GM10248 (cell line): ENCODE results near the gene RIT1.
A peak's percentile ranks its signal among the peaks of the same experiment; 100 is the strongest.

ENCODE experiments used
- CTCF ChIA-PET: fragments of 300-600 bp; sonication (Branson Sonifier 250); formaldehyde crosslinking; extraction: SDS; loops from one replicate; lab custom pipeline; 2021; ENCODE audit warnings: antibody characterized with exemption; lab: Yijun Ruan, JAX
- POLR2A ChIA-PET: fragments of 350-650 bp; sonication (Branson Sonifier 250); formaldehyde crosslinking; extraction: SDS; loops from one replicate; lab custom pipeline; 2020; ENCODE audit warnings: antibody characterized with exemption; lab: Yijun Ruan, JAX
- DNase-seq: peaks from one replicate; pipeline ENCODE4 v3.0.0; 2012; ENCODE audit errors: extremely low spot score
- TF ChIP-seq, protein P1 (sequence below): IDR thresholded peaks from 2 replicates; pipeline ENCODE4 v1.5.1; 2012; ENCODE audit warnings: mild to moderate bottlenecking, low read depth; ENCODE audit errors: extremely low read depth, missing control alignments, control extremely low read depth

The RIT1 gene

GRCh38 chr1:155913969-155914757, 3.0 kb upstream of the RIT1 start:
- ChIA-PET CTCF (interaction anchor here (1.1 to 2.0 kb wide), 2 partner anchors 16 to 75 kb away, joined by 3 to 7 read pairs; no protein-coding TSS in a partner anchor), POLR2A (interaction anchor here (0.7 kb wide), 1 partner anchor 10 kb away, joined by 3 read pairs; no protein-coding TSS in a partner anchor)
- DNase-seq, result no peak

DNA sequence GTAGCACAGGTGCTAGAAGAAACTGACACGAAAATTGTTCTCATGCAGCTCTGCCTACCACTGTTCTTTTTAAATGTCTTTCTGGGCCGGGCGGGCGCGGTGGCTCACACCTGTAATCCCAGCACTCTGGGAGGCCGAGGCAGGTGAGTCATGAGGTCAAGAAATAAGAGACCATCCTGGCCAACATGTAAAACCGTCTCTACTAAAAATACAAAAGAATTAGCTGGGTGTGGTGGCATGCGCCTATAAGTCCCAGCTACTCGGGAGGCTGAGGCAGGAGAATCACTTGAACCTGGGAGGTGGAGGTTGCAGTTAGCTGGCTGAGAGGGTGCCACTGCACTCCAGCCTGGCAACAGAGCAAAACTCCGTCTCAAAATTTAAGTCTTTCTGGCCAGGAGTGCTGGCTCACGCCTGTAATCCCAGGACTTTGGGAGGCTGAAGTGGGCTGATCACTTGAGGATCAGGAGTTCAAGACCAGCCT, 947 bp upstream of the RIT1 start:
- ChIA-PET POLR2A (interaction anchor here (0.6 to 1.1 kb wide), 2 partner anchors 9 to 23 kb away, joined by 3 to 4 read pairs; no protein-coding TSS in a partner anchor), CTCF (interaction anchor here (1.2 kb wide), 1 partner anchor 21 kb away, joined by 4 read pairs; no protein-coding TSS in a partner anchor)
- no peak for DNase-seq
- TF ChIP-seq, protein P1, sequence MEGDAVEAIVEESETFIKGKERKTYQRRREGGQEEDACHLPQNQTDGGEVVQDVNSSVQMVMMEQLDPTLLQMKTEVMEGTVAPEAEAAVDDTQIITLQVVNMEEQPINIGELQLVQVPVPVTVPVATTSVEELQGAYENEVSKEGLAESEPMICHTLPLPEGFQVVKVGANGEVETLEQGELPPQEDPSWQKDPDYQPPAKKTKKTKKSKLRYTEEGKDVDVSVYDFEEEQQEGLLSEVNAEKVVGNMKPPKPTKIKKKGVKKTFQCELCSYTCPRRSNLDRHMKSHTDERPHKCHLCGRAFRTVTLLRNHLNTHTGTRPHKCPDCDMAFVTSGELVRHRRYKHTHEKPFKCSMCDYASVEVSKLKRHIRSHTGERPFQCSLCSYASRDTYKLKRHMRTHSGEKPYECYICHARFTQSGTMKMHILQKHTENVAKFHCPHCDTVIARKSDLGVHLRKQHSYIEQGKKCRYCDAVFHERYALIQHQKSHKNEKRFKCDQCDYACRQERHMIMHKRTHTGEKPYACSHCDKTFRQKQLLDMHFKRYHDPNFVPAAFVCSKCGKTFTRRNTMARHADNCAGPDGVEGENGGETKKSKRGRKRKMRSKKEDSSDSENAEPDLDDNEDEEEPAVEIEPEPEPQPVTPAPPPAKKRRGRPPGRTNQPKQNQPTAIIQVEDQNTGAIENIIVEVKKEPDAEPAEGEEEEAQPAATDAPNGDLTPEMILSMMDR, result no peak

More at GRCh38 chr1:155913969-155914757, 3.0 kb upstream of the RIT1 start:
- TF ChIP-seq, protein P1, result no peak

- DNase-seq, result peak; percentile 44
- TF ChIP-seq, protein P1, result no peak
- CTCF ChIA-PET, result interaction anchor here (2.0 kb wide), 1 partner anchor 12 kb away, joined by 5 read pairs; no protein-coding TSS in a partner anchor
- POLR2A ChIA-PET, result interaction anchor here (0.6 kb wide), 1 partner anchor 1689 kb away, joined by 4 read pairs; no protein-coding TSS in a partner anchor
These were observed 478 bp downstream of the RIT1 start for GRCh38 chr1:155910621-155911121.

GRCh38 chr1:155909894-155910293, 1.3 kb downstream of the RIT1 start:
- no peak for DNase-seq
- ChIA-PET POLR2A (no interaction called here), CTCF (interaction anchor here (2.0 kb wide), 1 partner anchor 11 kb away, joined by 5 read pairs; no protein-coding TSS in a partner anchor)
- TF ChIP-seq, protein P1, result no peak

DNA sequence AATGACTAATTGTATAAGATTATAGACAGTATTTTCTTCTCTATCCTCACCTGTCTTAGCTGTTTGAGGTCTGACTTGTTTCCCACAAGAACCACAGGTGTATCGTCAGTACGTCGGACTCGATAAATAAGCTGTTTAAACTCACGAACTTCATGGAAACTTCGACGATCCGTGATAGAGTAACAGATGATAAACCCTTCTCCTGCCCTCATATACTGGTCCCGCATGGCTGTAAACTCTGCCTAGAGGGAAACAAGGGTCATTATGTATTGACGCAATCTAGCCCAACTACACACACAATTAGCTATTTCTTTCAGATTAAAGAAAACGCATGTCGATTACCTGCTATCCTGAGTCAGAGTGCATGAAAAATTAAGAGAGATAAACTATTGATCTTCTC, 6.9 kb downstream of the RIT1 start:
- no peak for DNase-seq
- TF ChIP-seq, protein P1, result no peak
- POLR2A ChIA-PET, result interaction anchor here (0.6 to 1.3 kb wide), 4 partner anchors 10 to 103 kb away, joined by 3 to 9 read pairs (median 3); no protein-coding TSS in a partner anchor
- CTCF ChIA-PET, result interaction anchor here (1.1 to 2.3 kb wide), 8 partner anchors 9 to 654 kb away, joined by 3 to 8 read pairs (median 4); no protein-coding TSS in a partner anchor

DNA sequence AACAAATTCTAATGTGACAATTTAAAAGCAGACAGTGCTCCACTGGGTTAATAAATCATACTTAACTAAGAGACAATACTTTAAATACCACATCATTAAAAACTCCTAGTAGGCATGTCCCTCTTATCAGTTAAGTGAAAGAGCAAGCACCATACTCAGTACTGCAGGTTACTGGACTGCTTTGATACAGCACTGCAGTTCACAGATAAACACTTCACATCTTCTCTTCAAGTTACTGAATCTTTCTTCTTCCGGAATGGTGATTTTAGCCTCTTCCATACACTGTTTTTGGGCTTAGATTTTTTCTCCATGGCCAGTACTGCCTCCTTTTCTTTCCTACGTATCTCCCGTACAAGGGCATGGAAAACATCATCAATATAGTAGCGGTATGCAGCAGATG, 11.0 kb downstream of the RIT1 start:
- ChIA-PET POLR2A (no interaction called here), CTCF (no interaction called here)
- TF ChIP-seq, protein P1, result no peak
- DNase-seq, result no peak
